Aorta (tissue), 5 donors: ENCODE results near the gene GJB1. TPM values are rescaled to one million over a fixed set of nuclear protein-coding genes. Genes with fewer than 3 reads are reported as not detected.

Experiments
- ATAC-seq: fragments of 200-7000 bp; cut with Tn5 transposase; one replicate; pipeline ENCODE4 v1.9.1; 2022; ENCODE audit warnings: moderate library complexity; ENCODE audit not compliant: low FRiP score
- DNase-seq, 2 donors: peaks; one replicate each; pipeline ENCODE4 v3.0.0-alpha.2; 2020
- H3K27ac ChIP-seq, 2 donors: one replicate each; pipeline ENCODE4 v1.5.1; 2013; ENCODE audit warnings: low read length in 2 of 2, mild to moderate bottlenecking in 2 of 2, moderate library complexity in 2 of 2, control low read depth in 1 of 2, inconsistent platforms in 1 of 2, low read depth in 1 of 2
- H3K27me3 ChIP-seq, 2 donors: one replicate each; pipeline ENCODE4 v1.6.1; 2013; ENCODE audit warnings: control low read depth in 1 of 2, low read length in 1 of 2, mild to moderate bottlenecking in 1 of 2, moderate library complexity in 1 of 2; ENCODE audit not compliant: insufficient read depth in 2 of 2, control insufficient read depth in 1 of 2
- H3K36me3 ChIP-seq, 2 donors: one replicate each; pipeline ENCODE4 v1.6.1; 2013; ENCODE audit warnings: control low read depth in 1 of 2, low read length in 1 of 2, mild to moderate bottlenecking in 1 of 2; ENCODE audit not compliant: insufficient read depth in 2 of 2, control insufficient read depth in 1 of 2
- H3K4me1 ChIP-seq, 2 donors: one replicate each; pipeline ENCODE4 v1.6.1; 2013; ENCODE audit warnings: low read length in 2 of 2, control low read depth in 1 of 2, mild to moderate bottlenecking in 1 of 2, moderate library complexity in 1 of 2; ENCODE audit not compliant: insufficient read depth in 2 of 2, control insufficient read depth in 1 of 2
- H3K4me3 ChIP-seq, 2 donors: one replicate each; pipeline ENCODE4 v1.5.1; 2013; ENCODE audit warnings: low read length in 2 of 2, control low read depth in 1 of 2, mild to moderate bottlenecking in 1 of 2
- H3K9me3 ChIP-seq: one replicate; pipeline ENCODE4 v1.6.1; 2013; ENCODE audit warnings: mild to moderate bottlenecking, low read length; ENCODE audit not compliant: control insufficient read depth
- WGBS, 2 donors: extraction: QIAGEN DNeasy Blood & Tissue Kit; methylation state at CpG; one replicate each; pipeline ENCODE4 v1.1.7; 2013; 5-methylcytosine and 5-hydroxymethylcytosine counted together
- intact Hi-C, 2 donors: fragments of 100-400 bp; cut with DNase I; formaldehyde crosslinking; loops; one replicate each; pipeline versions ENCODE4 v1.14.2 to v1.15.0; 2022
- polyA plus RNA-seq, 2 donors: library from polyadenylated mRNA; stranded (reverse); fragments of 200-250 nt; gene quantifications; one replicate each; pipeline ENCODE4 v1.2.3, GENCODE V29; 2013
- total RNA-seq, 2 donors: library from RNA; stranded (reverse); fragmentation: NEBNext Ultra II Directional; extraction: Animal tissue kit (Norgen Biotek cat#: 25700); gene quantifications; one replicate each; pipeline ENCODE4 v1.2.1, GENCODE V29; 2021
- donor health status: healthy with polysubstance abuse.
- donor health status: Bipolar disorder and iron deficiency.
- donor health status: DM: no; HTN: no; CAD: no.
- donor health status: DM: no; HTN: no; CAD: no.
- donor health status: DM: yes; HTN: yes; CAD: no.

The GJB1 gene
- total and polyA plus RNA-seq, 4 donors = 2.0 TPM; not detected in 3

GRCh38 chrX:71241301-71241700 lies 18.3 kb downstream of the GJB1 start:
- Histone ChIP-seq H3K4me3 (no peak overlapping the region), H3K4me1 (no peaks in the 10 kb centered on the region), H3K9me3 (no peaks in the 10 kb centered on the region), H3K27me3 (no peaks in the 10 kb centered on the region), H3K36me3 (peaks cover 0 to 7% of the 10 kb centered on the region in 2 donors), H3K27ac (no peak overlapping the region)
- WGBS, 2 donors = 77 to 84% methylated on average over 6 of the region's 6 CpGs
- DNase-seq = no peak
- no peak for ATAC-seq
- intact Hi-C loops = no loop called here

- H3K4me1 ChIP-seq = no peaks in the 10 kb centered on the region
- H3K27me3 ChIP-seq = no peaks in the 10 kb centered on the region
- ATAC-seq (no peak), DNase-seq (no peak)
- peaks cover 0 to 9% of the 10 kb centered on the region in 2 donors for H3K36me3 ChIP-seq
- H3K27ac ChIP-seq = no peak overlapping the region
- intact Hi-C loops = no loop called here
- no peak overlapping the region for H3K4me3 ChIP-seq
- no peaks in the 10 kb centered on the region for H3K9me3 ChIP-seq
- WGBS, 2 donors = 89 to 91% methylated on average over 9 of the region's 9 CpGs
Observed at GRCh38 chrX:71244359-71245128, 21.5 kb downstream of the GJB1 start.

GRCh38 chrX:71245159-71245558 lies 22.1 kb downstream of the GJB1 start:
- WGBS, 2 donors = 81% methylated on average over 2 of the region's 2 CpGs
- H3K27me3 ChIP-seq = no peaks in the 10 kb centered on the region
- DNase-seq (no peak), ATAC-seq (no peak)
- intact Hi-C loops = no loop called here
- no peak overlapping the region for H3K27ac ChIP-seq
- no peak overlapping the region for H3K4me3 ChIP-seq
- H3K4me1 ChIP-seq = no peaks in the 10 kb centered on the region
- peaks cover 0 to 13% of the 10 kb centered on the region in 2 donors for H3K36me3 ChIP-seq
- H3K9me3 ChIP-seq = no peaks in the 10 kb centered on the region

- ATAC-seq (no peak), DNase-seq (no peak)
- Histone ChIP-seq H3K4me3 (no peak overlapping the region), H3K27me3 (no peaks in the 10 kb centered on the region), H3K36me3 (peaks cover 0 to 6% of the 10 kb centered on the region in 2 donors), H3K9me3 (no peaks in the 10 kb centered on the region), H3K4me1 (no peaks in the 10 kb centered on the region), H3K27ac (no peak overlapping the region)
- WGBS, 2 donors = 71 to 78% methylated on average over 9 of the region's 9 CpGs
- intact Hi-C loops = loop anchor here in 1 of 2 donors (10.0 kb wide), 1 partner anchor 114 kb away; the partner anchor contains the start of gene TAF1
Observed at GRCh38 chrX:71250841-71251240, 27.8 kb downstream of the GJB1 start.

- peak in 1 of 2 donors; percentile 55 for DNase-seq
- Histone ChIP-seq H3K27me3 (no peaks in the 10 kb centered on the region), H3K4me1 (no peaks in the 10 kb centered on the region), H3K27ac (no peak overlapping the region), H3K36me3 (peaks cover 0 to 6% of the 10 kb centered on the region in 2 donors), H3K4me3 (no peak overlapping the region), H3K9me3 (no peaks in the 10 kb centered on the region)
- intact Hi-C loops = loop anchor here in 1 of 2 donors (10.0 kb wide), 1 partner anchor 113 kb away; the partner anchor contains the start of gene TAF1
- ATAC-seq = no peak
- 34 to 48% methylated on average over 8 of the region's 8 CpGs for WGBS, 2 donors
Observed at GRCh38 chrX:71251466-71251973, 28.5 kb downstream of the GJB1 start.

GRCh38 chrX:71252221-71252620 lies 29.2 kb downstream of the GJB1 start:
- H3K4me3 ChIP-seq = no peak overlapping the region
- H3K36me3 ChIP-seq = peaks cover 0 to 6% of the 10 kb centered on the region in 2 donors
- DNase-seq = no peak
- no peak overlapping the region for H3K27ac ChIP-seq
- no peak for ATAC-seq
- WGBS, 2 donors = 61 to 83% methylated on average over 2 of the region's 2 CpGs
- no peaks in the 10 kb centered on the region for H3K9me3 ChIP-seq
- H3K27me3 ChIP-seq = no peaks in the 10 kb centered on the region
- intact Hi-C loops = loop anchor here in 1 of 2 donors (10.0 kb wide), 1 partner anchor 113 kb away; the partner anchor contains the start of gene TAF1
- no peaks in the 10 kb centered on the region for H3K4me1 ChIP-seq

GRCh38 chrX:71253253-71254091 lies 30.4 kb downstream of the GJB1 start:
- 1 to 24% methylated on average over 33 to 35 of the region's 35 CpGs for WGBS, 2 donors
- peak overlapping the region in 1 of 2 donors; percentile 35 for H3K27ac ChIP-seq
- intact Hi-C loops = loop anchor here in 1 of 2 donors (10.0 kb wide), 1 partner anchor 111 kb away; the partner anchor contains the start of gene TAF1
- ATAC-seq = no peak
- H3K9me3 ChIP-seq = no peaks in the 10 kb centered on the region
- H3K36me3 ChIP-seq = peaks cover 0 to 4% of the 10 kb centered on the region in 2 donors
- peak overlapping the region; percentile 41 to 60 for H3K4me3 ChIP-seq
- H3K27me3 ChIP-seq = no peaks in the 10 kb centered on the region
- H3K4me1 ChIP-seq = no peaks in the 10 kb centered on the region
- DNase-seq = peak; percentile 55 to 83

GRCh38 chrX:71254092-71254963 lies 31.3 kb downstream of the GJB1 start, which contains the start of gene ZMYM3:
Gene ZMYM3 (minus strand): TSS chrX:71254140. CDS start chrX:71253255, 885 bp downstream.
- peak; percentile 95 for ATAC-seq

More at GRCh38 chrX:71254092-71254963, 31.3 kb downstream of the GJB1 start, which contains the start of gene ZMYM3:
- Histone ChIP-seq H3K36me3 (peaks cover 0 to 4% of the 10 kb centered on the region in 2 donors), H3K4me3 (peak within 1 kb of the TSS; percentile 41 to 70), H3K9me3 (no peaks in the 10 kb centered on the region), H3K4me1 (no peaks in the 10 kb centered on the region), H3K27ac (peak within 1 kb of the TSS in 1 of 2 donors; percentile 73), H3K27me3 (no peaks in the 10 kb centered on the region)
- DNase-seq = peak; percentile 92 to 94
- intact Hi-C loops = loop anchor here in 1 of 2 donors (10.0 kb wide), 1 partner anchor 110 kb away; the partner anchor contains the start of gene TAF1
- 0 to 21% methylated on average over 52 to 54 of the region's 54 CpGs for WGBS, 2 donors
